Left ventricle myocardium inferior (tissue), 1 donor: ENCODE measurements around the gene AKAP12. TPM values are rescaled to one million over a fixed set of nuclear protein-coding genes. Genes with fewer than 3 reads are reported as not detected.
A peak's percentile ranks its signal among the peaks of the same experiment; 100 is the strongest.

Experiments used
- DNase-seq: peaks from one replicate; pipeline ENCODE4 v3.0.0-alpha.2; 2020
- H3K27ac ChIP-seq: fragments of 200-600 bp; replicated peaks from 2 replicates; pipeline ENCODE4 v1.8.0; 2021
- H3K27me3 ChIP-seq: fragments of 200-600 bp; 2 replicates; pipeline ENCODE4 v1.8.0; 2021; ENCODE audit warnings: low read depth
- H3K36me3 ChIP-seq: fragments of 200-600 bp; 2 replicates; pipeline ENCODE4 v1.8.0; 2021
- H3K4me1 ChIP-seq: fragments of 200-600 bp; 2 replicates; pipeline ENCODE4 v1.8.0; 2021
- H3K4me3 ChIP-seq: fragments of 200-600 bp; 2 replicates; pipeline ENCODE4 v1.8.0; 2021; ENCODE audit warnings: mild to moderate bottlenecking, moderate library complexity
- H3K9me3 ChIP-seq: fragments of 200-600 bp; replicated peaks from 2 replicates; pipeline ENCODE4 v1.8.0; 2021
- intact Hi-C: fragments of 100-400 bp; cut with micrococcal nuclease; formaldehyde crosslinking; loops from one replicate; pipeline ENCODE4 v1.11.0; 2022
- total RNA-seq: library from RNA; stranded (reverse); fragmentation: NEBNext Ultra II Directional; extraction: Animal tissue kit (Norgen Biotek cat#: 25700); gene quantifications from one replicate; pipeline ENCODE4 v1.2.1, GENCODE V29; 2021
- TF ChIP-seq, protein P1 (sequence below): fragments of 200-600 bp; IDR thresholded peaks from 2 replicates; pipeline ENCODE4 v1.8.0; 2021; ENCODE audit warnings: antibody characterized with exemption, mild to moderate bottlenecking, borderline replicate concordance
- donor health status: DM: no; HTN: yes; CAD: no; lungs with severe emphysema.

Gene AKAP12
- total RNA-seq, 1 donor from 2014 or later = 13.1 TPM

DNA sequence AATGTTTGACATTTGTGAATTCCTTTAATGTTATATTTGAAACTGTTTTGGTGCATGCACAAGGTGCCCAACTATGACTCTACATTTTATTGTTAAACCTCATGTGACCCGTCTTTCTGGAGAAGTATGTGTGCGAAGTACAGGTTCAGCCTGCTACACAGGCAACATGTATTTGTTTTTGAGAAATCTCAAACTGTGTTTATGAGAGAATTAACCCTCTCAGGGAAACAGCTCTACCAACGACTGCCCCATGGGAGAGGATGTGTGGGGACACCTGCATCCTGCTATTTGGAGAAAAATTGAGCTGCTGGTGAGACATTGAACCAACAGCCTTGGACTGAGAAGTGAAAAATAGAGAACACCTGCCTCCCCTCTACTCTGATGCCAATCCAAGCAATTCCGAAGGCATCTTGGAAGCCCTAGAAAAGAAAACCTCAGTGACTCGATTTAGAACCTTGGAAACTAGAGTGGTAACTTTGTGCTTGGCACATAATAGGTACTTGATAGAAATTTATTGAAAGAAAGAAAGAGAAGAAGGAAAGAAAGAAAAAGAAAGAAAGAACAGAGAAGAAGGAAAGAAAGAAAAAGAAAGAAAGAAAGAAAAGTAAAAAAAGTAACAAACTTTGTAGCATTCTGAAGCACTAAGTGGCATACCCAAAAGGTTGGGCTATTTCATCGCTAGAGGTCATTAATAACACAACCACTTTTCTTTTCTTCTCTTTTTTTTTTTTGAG is 2.9 kb upstream of the AKAP12 start:
- peaks cover 25% of the 10 kb centered on the region for H3K4me1 ChIP-seq
- peaks cover 15% of the 10 kb centered on the region for H3K27me3 ChIP-seq
- H3K4me3 ChIP-seq = no peak overlapping the region
- TF ChIP-seq, protein P1, sequence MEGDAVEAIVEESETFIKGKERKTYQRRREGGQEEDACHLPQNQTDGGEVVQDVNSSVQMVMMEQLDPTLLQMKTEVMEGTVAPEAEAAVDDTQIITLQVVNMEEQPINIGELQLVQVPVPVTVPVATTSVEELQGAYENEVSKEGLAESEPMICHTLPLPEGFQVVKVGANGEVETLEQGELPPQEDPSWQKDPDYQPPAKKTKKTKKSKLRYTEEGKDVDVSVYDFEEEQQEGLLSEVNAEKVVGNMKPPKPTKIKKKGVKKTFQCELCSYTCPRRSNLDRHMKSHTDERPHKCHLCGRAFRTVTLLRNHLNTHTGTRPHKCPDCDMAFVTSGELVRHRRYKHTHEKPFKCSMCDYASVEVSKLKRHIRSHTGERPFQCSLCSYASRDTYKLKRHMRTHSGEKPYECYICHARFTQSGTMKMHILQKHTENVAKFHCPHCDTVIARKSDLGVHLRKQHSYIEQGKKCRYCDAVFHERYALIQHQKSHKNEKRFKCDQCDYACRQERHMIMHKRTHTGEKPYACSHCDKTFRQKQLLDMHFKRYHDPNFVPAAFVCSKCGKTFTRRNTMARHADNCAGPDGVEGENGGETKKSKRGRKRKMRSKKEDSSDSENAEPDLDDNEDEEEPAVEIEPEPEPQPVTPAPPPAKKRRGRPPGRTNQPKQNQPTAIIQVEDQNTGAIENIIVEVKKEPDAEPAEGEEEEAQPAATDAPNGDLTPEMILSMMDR = no peak
- H3K27ac ChIP-seq = no peak overlapping the region
- no peaks in the 10 kb centered on the region for H3K36me3 ChIP-seq
- no peaks in the 10 kb centered on the region for H3K9me3 ChIP-seq
- DNase-seq = no peak
- intact Hi-C loops = no loop called here

DNA sequence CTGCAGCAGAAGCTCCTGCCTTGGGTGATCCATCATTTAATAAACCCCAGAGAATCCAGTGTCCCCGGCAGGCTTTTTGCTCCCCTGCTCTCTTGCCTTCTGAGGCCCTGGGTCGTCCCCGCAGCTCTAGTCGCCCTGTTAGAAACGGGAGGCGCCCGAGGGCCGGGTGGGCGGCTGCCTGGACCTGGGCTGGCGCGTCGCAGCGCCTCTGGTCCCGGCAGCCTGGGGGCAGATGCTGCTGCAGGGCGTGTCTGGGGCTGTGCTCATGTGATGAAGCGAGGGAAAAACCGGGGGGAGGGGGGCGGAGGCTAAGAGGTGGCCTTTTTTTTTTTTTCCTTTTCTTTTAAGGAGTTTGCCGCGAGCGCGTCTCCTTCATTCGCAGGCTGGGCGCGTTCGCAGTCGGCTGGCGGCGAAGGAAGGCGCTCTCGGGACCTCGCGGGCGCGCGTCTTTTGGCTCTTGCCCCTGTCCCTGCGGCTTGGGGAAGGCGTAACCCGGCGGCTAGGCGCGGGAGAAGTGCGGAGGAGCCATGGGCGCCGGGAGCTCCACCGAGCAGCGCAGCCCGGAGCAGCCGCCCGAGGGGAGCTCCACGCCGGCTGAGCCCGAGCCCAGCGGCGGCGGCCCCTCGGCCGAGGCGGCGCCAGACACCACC is 394 bp downstream of the AKAP12 start:
- peaks cover 35% of the 10 kb centered on the region for H3K27me3 ChIP-seq
- peak overlapping the region; percentile 87 for H3K27ac ChIP-seq
- peak; percentile 84 for DNase-seq
- H3K9me3 ChIP-seq = no peaks in the 10 kb centered on the region
- TF ChIP-seq, protein P1 = no peak
- no peaks in the 10 kb centered on the region for H3K36me3 ChIP-seq
- intact Hi-C loops = no loop called here
- peak overlapping the region; percentile 75 for H3K4me3 ChIP-seq
- peaks cover 33% of the 10 kb centered on the region for H3K4me1 ChIP-seq

DNA sequence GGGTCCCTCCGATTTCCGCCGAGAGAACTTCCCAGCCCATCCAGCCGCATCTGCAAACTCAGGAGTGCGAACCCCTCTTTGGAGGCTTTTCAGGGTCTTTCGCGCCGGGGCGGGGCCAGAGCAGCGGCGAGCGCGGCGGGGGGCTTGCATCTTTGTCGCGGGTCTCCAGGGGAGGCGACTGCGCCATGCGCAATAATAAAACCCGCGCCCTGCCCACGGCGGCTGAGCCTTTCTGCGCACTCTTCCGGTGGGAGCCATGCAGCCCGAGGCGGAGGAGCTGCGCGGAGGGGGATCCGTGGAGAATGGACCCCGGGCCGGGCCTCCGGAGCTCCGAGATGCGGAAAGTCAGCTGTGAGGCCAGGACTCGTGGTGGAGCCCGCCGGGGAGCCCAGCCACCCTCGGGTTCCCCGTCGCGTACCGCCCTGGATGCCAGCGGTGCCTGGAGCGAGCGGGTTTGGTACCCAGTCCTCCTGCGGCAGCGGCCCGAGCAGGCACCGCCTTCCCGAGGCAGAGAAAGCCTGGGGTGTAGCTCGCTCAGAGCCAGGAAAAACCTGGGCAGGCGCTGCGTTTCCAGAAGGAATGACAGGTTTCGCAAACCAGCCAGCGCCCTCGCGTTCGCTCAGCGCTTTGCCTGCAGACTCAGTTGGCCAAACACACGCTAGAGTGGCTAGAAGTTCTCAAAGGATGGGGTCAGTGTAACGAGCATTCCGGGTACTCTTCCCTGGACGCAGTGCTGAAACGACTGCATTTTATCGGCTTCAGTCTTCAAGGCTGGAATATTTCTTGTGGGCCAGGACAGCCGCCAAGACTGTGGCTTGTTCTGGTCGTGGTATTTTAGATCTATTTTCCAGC is 1.2 kb downstream of the AKAP12 start:
- H3K27me3 ChIP-seq = peaks cover 35% of the 10 kb centered on the region
- peak overlapping the region; percentile 87 for H3K27ac ChIP-seq
- DNase-seq = peak; percentile 38
- H3K4me3 ChIP-seq = peak overlapping the region; percentile 75
- H3K9me3 ChIP-seq = no peaks in the 10 kb centered on the region
- TF ChIP-seq, protein P1 = no peak
- H3K36me3 ChIP-seq = no peaks in the 10 kb centered on the region
- peaks cover 33% of the 10 kb centered on the region for H3K4me1 ChIP-seq
- intact Hi-C loops = no loop called here

DNA sequence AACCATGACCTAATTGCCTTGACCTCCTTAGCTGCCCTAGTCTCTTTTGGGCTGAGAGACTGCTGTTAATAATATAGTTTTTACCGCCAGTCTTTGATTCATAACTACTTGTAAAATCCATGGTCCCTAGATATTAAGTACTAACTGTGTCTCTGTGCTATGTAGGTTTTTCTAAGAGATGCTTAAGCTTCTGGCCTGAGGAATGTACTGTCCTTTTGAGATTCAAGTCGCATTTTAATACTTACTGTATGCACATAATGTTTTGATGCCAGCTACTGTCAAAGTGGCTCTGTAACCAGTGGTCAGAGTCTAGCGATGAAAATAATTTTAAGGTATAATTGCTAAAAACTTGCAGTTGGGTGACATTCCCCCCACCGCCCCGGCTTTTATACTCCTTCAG is 2.1 kb downstream of the AKAP12 start:
- H3K27me3 ChIP-seq = peaks cover 35% of the 10 kb centered on the region
- H3K9me3 ChIP-seq = no peaks in the 10 kb centered on the region
- TF ChIP-seq, protein P1 = no peak
- H3K4me3 ChIP-seq = peak overlapping the region; percentile 75
- intact Hi-C loops = no loop called here
- H3K27ac ChIP-seq = peak overlapping the region; percentile 87
- peaks cover 33% of the 10 kb centered on the region for H3K4me1 ChIP-seq
- no peaks in the 10 kb centered on the region for H3K36me3 ChIP-seq
- DNase-seq = no peak

DNA sequence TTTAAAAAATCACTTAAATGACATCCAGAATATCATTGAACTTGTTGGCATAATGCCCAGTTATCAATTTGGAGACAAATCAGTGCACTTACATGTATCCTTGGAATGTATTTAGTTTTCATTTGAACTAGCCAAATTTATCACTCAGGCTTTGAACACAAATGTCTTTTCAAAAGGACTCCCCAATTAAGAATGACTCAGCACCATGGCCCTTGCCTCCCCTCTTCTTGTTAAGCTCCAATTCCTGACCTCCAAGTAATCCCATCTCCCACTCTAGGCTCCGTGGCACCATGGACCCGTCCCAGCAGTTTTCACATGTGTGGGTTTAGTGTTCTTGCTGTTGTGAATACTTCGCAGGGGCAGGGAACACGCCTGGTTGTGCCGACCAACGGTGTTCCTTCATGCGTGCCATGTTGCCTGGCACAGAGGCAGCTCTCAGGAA is 2.7 kb downstream of the AKAP12 start:
- DNase-seq = no peak
- TF ChIP-seq, protein P1 = no peak
- peaks cover 35% of the 10 kb centered on the region for H3K27me3 ChIP-seq
- intact Hi-C loops = no loop called here
- H3K9me3 ChIP-seq = no peaks in the 10 kb centered on the region
- no peak overlapping the region for H3K27ac ChIP-seq
- peaks cover 33% of the 10 kb centered on the region for H3K4me1 ChIP-seq
- no peaks in the 10 kb centered on the region for H3K36me3 ChIP-seq
- H3K4me3 ChIP-seq = peak overlapping the region; percentile 75
